Measurements from ENCODE around the gene DHX58. TPM values are rescaled to one million over a fixed set of nuclear protein-coding genes. Genes with fewer than 3 reads are reported as not detected.

DHX58 gene
- total RNA-seq, 1 experiment from 2014 or later: 2.1 TPM

DNA sequence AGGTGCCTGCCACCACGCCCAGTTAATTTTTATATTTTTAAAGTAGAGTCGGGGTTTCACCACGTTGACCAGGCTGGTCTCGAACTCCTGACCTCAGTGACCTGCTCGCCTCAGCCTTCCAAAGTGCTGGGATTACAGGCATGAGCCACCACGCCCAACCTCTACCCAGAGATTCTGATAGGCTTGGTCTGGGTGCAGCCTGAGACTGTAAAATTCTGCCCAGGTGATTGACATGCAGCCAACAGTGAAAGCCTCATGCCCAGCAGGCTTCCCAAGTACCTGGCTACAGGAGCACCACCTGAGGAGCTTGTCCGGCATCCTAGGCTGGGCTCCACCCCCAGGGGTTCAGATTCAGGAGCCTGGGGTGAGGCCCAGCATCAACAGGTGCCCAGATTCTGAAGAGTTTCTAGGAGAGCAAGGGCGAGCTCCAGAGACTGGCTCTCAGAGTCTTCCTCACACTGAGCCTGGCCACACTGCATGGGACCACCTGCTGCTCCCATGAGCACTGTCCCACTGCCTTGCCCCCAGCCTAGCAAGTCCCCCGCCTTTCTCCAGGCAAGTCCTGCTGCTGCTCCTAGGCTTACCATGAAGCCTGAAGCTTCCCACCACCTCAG is 30.9 kb downstream of the DHX58 start:
- Histone ChIP-seq H3K4me3 (ENCODE audit: low read depth, low read length, poor library complexity, severe bottlenecking) (no peak overlapping the region), H3K27ac (ENCODE audit: low read depth, low read length, poor library complexity, severe bottlenecking) (no peak overlapping the region), H3K4me1 (ENCODE audit: insufficient read depth, low read length, poor library complexity, severe bottlenecking) (no peaks in the 10 kb centered on the region), H3K27me3 (replicated peaks; ENCODE audit: insufficient read depth, low read depth, low read length, poor library complexity) (no peaks in the 10 kb centered on the region), H3K9me3 (ENCODE audit: low read depth, low read length, poor library complexity, severe bottlenecking) (no peaks in the 10 kb centered on the region), H3K36me3 (ENCODE audit: insufficient read depth, low read length, poor library complexity, severe bottlenecking) (no peaks in the 10 kb centered on the region)
- no peak for TF ChIP-seq EZH2 (IDR thresholded peaks at IDR 0.05; ENCODE audit: borderline replicate concordance, low read depth, low read length, poor library complexity, severe bottlenecking)
- TF ChIP-seq, protein P1, sequence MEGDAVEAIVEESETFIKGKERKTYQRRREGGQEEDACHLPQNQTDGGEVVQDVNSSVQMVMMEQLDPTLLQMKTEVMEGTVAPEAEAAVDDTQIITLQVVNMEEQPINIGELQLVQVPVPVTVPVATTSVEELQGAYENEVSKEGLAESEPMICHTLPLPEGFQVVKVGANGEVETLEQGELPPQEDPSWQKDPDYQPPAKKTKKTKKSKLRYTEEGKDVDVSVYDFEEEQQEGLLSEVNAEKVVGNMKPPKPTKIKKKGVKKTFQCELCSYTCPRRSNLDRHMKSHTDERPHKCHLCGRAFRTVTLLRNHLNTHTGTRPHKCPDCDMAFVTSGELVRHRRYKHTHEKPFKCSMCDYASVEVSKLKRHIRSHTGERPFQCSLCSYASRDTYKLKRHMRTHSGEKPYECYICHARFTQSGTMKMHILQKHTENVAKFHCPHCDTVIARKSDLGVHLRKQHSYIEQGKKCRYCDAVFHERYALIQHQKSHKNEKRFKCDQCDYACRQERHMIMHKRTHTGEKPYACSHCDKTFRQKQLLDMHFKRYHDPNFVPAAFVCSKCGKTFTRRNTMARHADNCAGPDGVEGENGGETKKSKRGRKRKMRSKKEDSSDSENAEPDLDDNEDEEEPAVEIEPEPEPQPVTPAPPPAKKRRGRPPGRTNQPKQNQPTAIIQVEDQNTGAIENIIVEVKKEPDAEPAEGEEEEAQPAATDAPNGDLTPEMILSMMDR (conservative IDR thresholded peaks at IDR 0.05; ENCODE audit: low read depth, low read length): no peak
- POLR2A ChIA-PET (ENCODE audit: low non-redundant PET): no interaction called here
- CTCF ChIA-PET: no interaction called here
- no peak for DNase-seq (ENCODE audit: low spot score)
- no TSS peak for BruUV-seq (replicated peaks)
- intact Hi-C loops (cut with micrococcal nuclease; ENCODE audit: unreplicated experiment): no loop called here

DNA sequence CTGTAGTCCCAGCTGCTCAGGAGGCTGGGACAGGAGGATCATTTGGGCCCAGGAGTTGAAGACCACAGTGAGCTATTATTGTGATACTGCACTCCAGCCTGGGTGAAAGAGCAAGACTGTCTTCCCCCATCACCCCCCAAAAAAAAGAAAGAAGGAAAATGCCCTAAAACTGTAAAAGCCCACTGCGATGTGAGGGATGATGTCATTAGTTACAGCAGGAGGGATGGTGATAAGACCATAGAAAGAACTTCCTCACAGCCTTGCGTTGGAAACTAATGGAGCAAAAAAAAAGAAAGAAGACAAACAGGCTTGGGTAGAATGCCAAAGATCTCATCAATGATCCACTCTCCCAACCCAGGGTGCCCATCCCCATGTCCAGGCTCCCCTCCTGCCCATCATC is 33.0 kb downstream of the DHX58 start:
- no TSS peak for BruUV-seq (replicated peaks)
- Histone ChIP-seq H3K4me3 (ENCODE audit: low read depth, low read length, poor library complexity, severe bottlenecking) (no peak overlapping the region), H3K9me3 (ENCODE audit: low read depth, low read length, poor library complexity, severe bottlenecking) (no peaks in the 10 kb centered on the region), H3K27ac (ENCODE audit: low read depth, low read length, poor library complexity, severe bottlenecking) (no peak overlapping the region), H3K36me3 (ENCODE audit: insufficient read depth, low read length, poor library complexity, severe bottlenecking) (no peaks in the 10 kb centered on the region), H3K4me1 (ENCODE audit: insufficient read depth, low read length, poor library complexity, severe bottlenecking) (no peaks in the 10 kb centered on the region), H3K27me3 (replicated peaks; ENCODE audit: insufficient read depth, low read depth, low read length, poor library complexity) (no peaks in the 10 kb centered on the region)
- intact Hi-C loops (cut with micrococcal nuclease; ENCODE audit: unreplicated experiment): no loop called here
- no peak for DNase-seq (ENCODE audit: low spot score)
- ChIA-PET POLR2A (ENCODE audit: low non-redundant PET) (no interaction called here), CTCF (interaction anchor here (0.6 kb wide), 1 partner anchor 42 kb away, joined by 10 read pairs; the partner anchor contains the start of gene KAT2A)
- TF ChIP-seq, protein P1 (conservative IDR thresholded peaks at IDR 0.05; ENCODE audit: low read depth, low read length): no peak

DNA sequence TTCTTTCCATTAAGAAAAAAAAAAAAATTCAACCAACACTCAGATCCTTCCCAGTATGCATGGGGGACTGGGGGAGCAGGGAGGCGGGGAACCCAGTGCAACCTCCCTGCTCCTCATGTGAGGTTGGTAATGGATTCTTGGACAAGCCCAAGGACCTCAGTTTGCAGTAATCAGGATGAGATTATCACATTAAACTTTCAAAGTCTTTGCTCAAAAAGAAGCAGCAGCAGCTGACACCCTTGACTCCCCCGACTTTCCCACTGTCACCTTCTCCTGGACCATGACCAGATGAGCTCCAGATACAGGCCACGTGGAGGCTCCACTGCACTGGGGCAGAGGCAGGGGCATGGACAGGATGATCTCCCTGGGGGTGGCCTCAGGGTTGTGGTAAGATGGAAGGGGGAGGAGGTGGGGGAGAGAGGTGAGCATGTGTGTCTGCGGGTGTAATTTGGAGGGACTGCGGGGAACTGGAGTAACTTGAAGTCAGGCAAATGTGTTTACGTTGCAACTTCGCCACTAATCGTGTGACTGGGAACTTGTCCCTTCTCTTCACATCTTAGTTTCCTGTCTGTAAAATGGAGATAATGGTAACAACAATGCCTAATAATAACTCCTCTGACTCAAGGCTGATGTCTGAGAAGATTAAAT is 34.0 kb downstream of the DHX58 start:
- H3K4me3 ChIP-seq (ENCODE audit: low read depth, low read length, poor library complexity, severe bottlenecking): no peak overlapping the region
- intact Hi-C loops (cut with micrococcal nuclease; ENCODE audit: unreplicated experiment): no loop called here
- no peak for TF ChIP-seq EZH2 (IDR thresholded peaks at IDR 0.05; ENCODE audit: borderline replicate concordance, low read depth, low read length, poor library complexity, severe bottlenecking)
- TF ChIP-seq, protein P1 (conservative IDR thresholded peaks at IDR 0.05; ENCODE audit: low read depth, low read length): no peak
- H3K27me3 ChIP-seq (replicated peaks; ENCODE audit: insufficient read depth, low read depth, low read length, poor library complexity): no peaks in the 10 kb centered on the region
- H3K36me3 ChIP-seq (ENCODE audit: insufficient read depth, low read length, poor library complexity, severe bottlenecking): no peaks in the 10 kb centered on the region
- CTCF ChIA-PET: no interaction called here
- no TSS peak for BruUV-seq (replicated peaks)
- DNase-seq (ENCODE audit: low spot score): no peak
- no peak overlapping the region for H3K27ac ChIP-seq (ENCODE audit: low read depth, low read length, poor library complexity, severe bottlenecking)
- no peaks in the 10 kb centered on the region for H3K4me1 ChIP-seq (ENCODE audit: insufficient read depth, low read length, poor library complexity, severe bottlenecking)
- POLR2A ChIA-PET (ENCODE audit: low non-redundant PET): no interaction called here
- no peaks in the 10 kb centered on the region for H3K9me3 ChIP-seq (ENCODE audit: low read depth, low read length, poor library complexity, severe bottlenecking)
